ENCODE results near the gene P2RY14. TPM values are rescaled to one million over a fixed set of nuclear protein-coding genes. Genes with fewer than 3 reads are reported as not detected.

The P2RY14 gene
- total and polyA plus RNA-seq, 12 donors, result 0.72 to 5.3 (median 2.7) TPM

DNA sequence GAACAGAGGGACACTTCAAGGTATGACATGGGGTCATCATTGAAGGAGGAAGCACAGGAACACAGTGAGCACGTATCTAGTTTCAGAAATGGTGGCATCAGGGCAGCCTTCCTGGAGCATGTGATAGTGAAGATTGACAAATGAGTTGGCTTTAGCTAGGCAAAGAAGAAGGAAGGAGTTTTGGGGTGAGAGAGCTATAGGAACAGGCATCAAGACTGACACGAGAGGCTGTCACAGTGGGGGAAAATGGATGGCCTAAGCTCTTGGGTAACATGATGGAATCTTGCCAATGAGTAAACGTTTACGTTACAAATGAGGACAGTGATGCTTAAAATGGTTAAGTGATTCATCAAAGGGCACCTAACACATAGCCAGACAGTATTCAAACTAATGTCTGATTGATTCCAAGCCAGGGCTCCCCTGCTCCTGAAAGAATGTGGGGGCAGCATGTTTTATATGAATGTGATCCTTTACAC, 52.2 kb downstream of the P2RY14 start:
- DNase-seq (no peak), ATAC-seq (no peak)
- H3K4me1 ChIP-seq, result peaks cover 0 to 49% (median 19%) of the 10 kb centered on the region in 9 donors
- no peak overlapping the region for H3K4me3 ChIP-seq
- peaks cover 0 to 3% (median 0%) of the 10 kb centered on the region in 11 donors for H3K9me3 ChIP-seq
- H3K27me3 ChIP-seq, result no peaks in the 10 kb centered on the region
- H3K27ac ChIP-seq, result peak overlapping the region in 1 of 10 donors; percentile 35
- no peak for TF ChIP-seq CTCF (IDR thresholded peaks at IDR 0.05)
- WGBS, 2 donors, result 66 to 68% methylated on average over 4 of the region's 4 CpGs
- H3K36me3 ChIP-seq, result no peaks in the 10 kb centered on the region
- intact Hi-C loops (cut with DNase I), result loop anchor here in 6 of 10 donors (2.0 to 10.0 kb wide), 7 partner anchors 41 to 691 kb away; no protein-coding TSS in a partner anchor

DNA sequence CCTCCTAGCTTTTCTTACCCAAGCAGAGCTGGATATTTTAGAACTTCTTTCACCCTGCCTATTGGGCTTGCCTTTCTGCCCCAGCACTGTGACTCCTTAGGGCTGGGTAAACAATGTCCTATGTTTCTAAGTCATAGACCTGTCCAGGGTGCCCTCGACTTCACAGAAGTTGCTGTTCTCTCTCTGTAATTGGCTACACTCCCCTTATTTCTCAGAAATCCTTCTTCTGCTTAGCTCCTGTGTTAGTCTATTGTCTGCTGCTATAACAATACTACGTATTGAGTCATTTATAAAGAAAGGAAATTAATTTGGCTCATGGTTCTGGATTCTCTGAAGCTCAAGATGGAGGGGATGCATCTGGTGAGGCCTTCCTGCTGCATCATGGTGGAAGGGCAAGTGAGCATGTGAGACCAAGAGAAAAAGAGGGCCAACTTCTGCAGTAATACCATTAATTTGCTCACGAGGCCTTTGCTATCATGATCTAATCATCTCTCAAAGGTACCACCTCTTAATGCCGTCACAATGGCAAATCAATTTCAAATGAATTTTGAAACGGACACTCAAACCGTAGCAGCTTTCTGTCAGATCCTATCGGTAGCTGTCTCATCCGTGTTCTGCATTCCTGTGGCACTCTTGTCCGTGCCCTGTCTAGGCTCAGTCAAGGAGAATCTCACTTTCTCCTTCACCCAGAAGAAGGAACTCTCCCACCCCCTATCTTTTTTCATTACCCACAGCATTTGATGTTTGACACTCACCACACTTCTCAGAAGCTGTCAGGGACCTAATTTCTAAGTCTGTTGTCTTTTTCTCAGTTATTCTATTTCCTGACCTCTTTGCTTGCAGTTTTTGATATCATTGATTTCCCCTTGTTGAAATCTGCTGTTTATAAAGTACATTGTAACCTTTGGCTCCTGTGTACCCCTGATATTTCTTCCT, 53.0 kb downstream of the P2RY14 start:
- Histone ChIP-seq H3K27ac (peak overlapping the region in 1 of 10 donors; percentile 35), H3K36me3 (no peaks in the 10 kb centered on the region), H3K27me3 (no peaks in the 10 kb centered on the region), H3K9me3 (peaks cover 0 to 3% (median 0%) of the 10 kb centered on the region in 11 donors), H3K4me3 (no peak overlapping the region), H3K4me1 (peaks cover 0 to 44% (median 19%) of the 10 kb centered on the region in 9 donors)
- no peak for TF ChIP-seq CTCF (IDR thresholded peaks at IDR 0.05)
- intact Hi-C loops (cut with DNase I), result loop anchor here in 5 of 10 donors (5.0 to 10.0 kb wide), 6 partner anchors 42 to 692 kb away; no protein-coding TSS in a partner anchor
- DNase-seq (no peak), ATAC-seq (no peak)
- 66 to 76% methylated on average over 9 of the region's 9 CpGs for WGBS, 2 donors

DNA sequence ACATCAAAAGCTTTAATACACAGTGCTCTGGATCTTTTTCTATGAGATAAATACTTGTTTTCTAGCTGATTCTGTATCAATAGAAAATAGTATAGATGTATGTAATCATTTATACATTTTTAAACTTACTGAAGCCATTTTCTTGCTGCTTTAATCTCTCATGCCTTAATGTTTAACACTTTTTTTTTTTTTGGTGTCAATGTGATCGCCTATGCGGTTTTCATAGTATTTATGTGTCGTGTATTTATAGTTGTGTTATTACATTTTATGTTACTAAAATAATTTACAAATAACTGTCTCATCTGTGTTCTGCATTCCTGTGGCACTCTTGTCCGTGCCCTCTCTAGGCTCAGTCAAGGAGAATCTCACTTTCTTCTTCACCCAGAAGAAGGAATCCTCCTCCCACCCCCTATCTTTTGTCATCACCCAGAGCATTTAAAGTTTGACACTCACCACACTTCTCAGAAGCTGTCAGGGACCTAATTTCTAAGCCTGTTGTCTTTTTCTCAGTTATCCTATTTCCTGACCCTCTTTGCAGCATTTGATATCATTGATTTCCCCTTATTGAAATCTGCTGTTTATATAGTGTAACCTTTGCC, 54.0 kb downstream of the P2RY14 start:
- Histone ChIP-seq H3K4me3 (no peak overlapping the region), H3K4me1 (peaks cover 0 to 35% (median 19%) of the 10 kb centered on the region in 9 donors), H3K27me3 (no peaks in the 10 kb centered on the region), H3K27ac (no peak overlapping the region), H3K36me3 (no peaks in the 10 kb centered on the region), H3K9me3 (peaks cover 0 to 3% (median 0%) of the 10 kb centered on the region in 11 donors)
- ATAC-seq (no peak), DNase-seq (no peak)
- no peak for TF ChIP-seq CTCF (IDR thresholded peaks at IDR 0.05)
- 86 to 88% methylated on average over 4 of the region's 4 CpGs for WGBS, 2 donors
- intact Hi-C loops (cut with DNase I), result loop anchor here in 1 of 10 donors (10.0 kb wide), 1 partner anchor 610 kb away; no protein-coding TSS in a partner anchor

DNA sequence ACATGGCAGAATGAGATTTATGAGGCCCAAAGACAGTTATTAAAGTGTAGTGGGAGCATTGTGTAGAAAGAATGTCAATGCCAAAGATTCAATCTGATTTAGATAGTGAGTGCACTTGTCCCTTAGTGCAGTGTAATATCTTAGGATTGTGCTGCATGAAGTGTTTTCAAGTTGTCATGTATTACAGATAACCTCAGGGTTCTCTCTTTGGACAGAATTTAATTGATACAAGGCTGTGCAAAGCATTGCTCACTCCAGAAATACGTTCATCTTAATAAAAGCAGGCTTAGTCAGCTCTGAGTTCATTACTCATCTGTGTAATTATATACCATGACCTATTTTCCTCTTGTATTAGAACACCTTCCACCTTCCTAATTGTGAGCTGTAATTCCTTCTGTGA, 59.3 kb downstream of the P2RY14 start:
- no peak for DNase-seq
- H3K27me3 ChIP-seq, result no peaks in the 10 kb centered on the region
- H3K9me3 ChIP-seq, result peaks cover 0 to 3% (median 0%) of the 10 kb centered on the region in 11 donors
- WGBS, 2 donors, result 46 to 47% methylated on average over 1 of the region's 1 CpG
- intact Hi-C loops (cut with DNase I), result no loop called here
- no peaks in the 10 kb centered on the region for H3K36me3 ChIP-seq
- peak overlapping the region in 1 of 10 donors; percentile 21 for H3K27ac ChIP-seq
- H3K4me3 ChIP-seq, result no peak overlapping the region
- no peak for TF ChIP-seq CTCF (IDR thresholded peaks at IDR 0.05)
- H3K4me1 ChIP-seq, result peaks cover 0 to 42% (median 14%) of the 10 kb centered on the region in 9 donors
- ATAC-seq, result peak in 5 of 8 donors; percentile 24 to 80 (median 68)
